HepG2 (cell line): ENCODE results near the gene L1CAM. TPM values are rescaled to one million over a fixed set of nuclear protein-coding genes. Genes with fewer than 3 reads are reported as not detected.

Experiments used
- ATAC-seq: fragments of 200-7000 bp; cut with Tn5 transposase; 3 replicates; pipeline ENCODE4 v1.9.1; 2020; ENCODE audit warnings: mild to moderate bottlenecking, moderate library complexity
- BruUV-seq: library from RNA; stranded (reverse); fragments of 400-500 nt; replicated peaks from 2 replicates; lab custom pipeline; 2021; lab: Mats Ljungman, UMichigan
- CTCF ChIA-PET: fragments of 300-600 bp; formaldehyde crosslinking; extraction: SDS; loops from one replicate; lab custom pipeline; 2021; ENCODE audit warnings: low total read pairs, inconsistent platforms, low intra/inter-chr PET ratio; lab: Yijun Ruan, JAX
- POLR2A ChIA-PET: fragments of 350-600 bp; sonication (Branson Sonifier 250); formaldehyde crosslinking; loops from one replicate; lab custom pipeline; 2020; ENCODE audit warnings: antibody characterized with exemption, inconsistent platforms; lab: Yijun Ruan, JAX
- DNase-seq: peaks from one replicate; pipeline ENCODE4 v3.0.0-alpha.2; 2015; ENCODE audit warnings: low spot score
- FAIRE-seq: peaks from 3 replicates; lab custom pipeline; 2011; peaks lifted over from hg19 to GRCh38; lab: Jason Lieb, UNC
- H2AFZ ChIP-seq: one replicate; pipeline ENCODE4 v1.6.1; 2011; ENCODE audit warnings: low read length, inconsistent platforms
- H3K27ac ChIP-seq: fragments of 300-600 bp; 3 replicates; pipeline ENCODE4 v1.8.0; 2011; ENCODE audit warnings: mixed run types, mild to moderate bottlenecking, mixed read lengths, low read length, inconsistent platforms; ENCODE audit not compliant: insufficient read depth; ENCODE audit errors: extremely low read length
- H3K27me3 ChIP-seq, 2 experiments: fragments of 200-600 bp in 1 of 2; 2 replicates in 1 of 2; 3 replicates in 1 of 2; pipeline versions ENCODE4 v1.6.0 to v1.8.0; 2011; ENCODE audit warnings: low read length in 2 of 2, mild to moderate bottlenecking in 2 of 2, moderate library complexity in 2 of 2, inconsistent platforms in 1 of 2; ENCODE audit not compliant: insufficient read depth in 2 of 2, control insufficient read depth in 1 of 2
- H3K36me3 ChIP-seq, 2 experiments: fragments of 200-600 bp in 1 of 2; replicated peaks in 1 of 2; 2 replicates in 1 of 2; 3 replicates in 1 of 2; pipeline versions ENCODE4 v1.5.1 to v1.8.0; 2011; ENCODE audit warnings: low read length in 2 of 2, inconsistent platforms in 1 of 2; ENCODE audit not compliant: insufficient read depth in 2 of 2, control insufficient read depth in 1 of 2
- H3K4me1 ChIP-seq: 2 replicates; pipeline ENCODE4 v1.5.1; 2012; ENCODE audit warnings: low read length, inconsistent platforms; ENCODE audit not compliant: insufficient read depth
- H3K4me2 ChIP-seq: 2 replicates; pipeline ENCODE4 v1.6.0; 2011; ENCODE audit warnings: low read depth, low read length, inconsistent platforms
- H3K4me3 ChIP-seq, 3 experiments: fragments of 200-600 bp in 1 of 3; sonication (generic), shearing (Covaris generic) in 1 of 3; replicated peaks in 1 of 3; 2 replicates each; pipeline ENCODE4 v1.5.1; 2011 to 2016; ENCODE audit warnings: low read length in 3 of 3, inconsistent platforms in 2 of 3, low read depth in 2 of 3, mild to moderate bottlenecking in 2 of 3, control low read depth in 1 of 3, mixed read lengths in 1 of 3; ENCODE audit not compliant: insufficient read depth in 1 of 3
- H3K79me2 ChIP-seq: one replicate; pipeline ENCODE4 v1.6.1; 2011; ENCODE audit warnings: low read length, inconsistent platforms; ENCODE audit not compliant: insufficient read depth
- H3K9ac ChIP-seq: 2 replicates; pipeline ENCODE4 v1.6.0; 2011; ENCODE audit warnings: mild to moderate bottlenecking, low read depth, low read length, inconsistent platforms; ENCODE audit not compliant: insufficient read depth
- H3K9me3 ChIP-seq: 2 replicates; pipeline ENCODE4 v1.5.1; 2012; ENCODE audit warnings: mild to moderate bottlenecking, low read length
- H4K20me1 ChIP-seq: 2 replicates; pipeline ENCODE4 v1.6.0; 2011; ENCODE audit warnings: inconsistent platforms, mild to moderate bottlenecking, low read length, moderate library complexity; ENCODE audit not compliant: insufficient read depth
- IRF1 ChIP-seq: sonication (generic); formaldehyde crosslinking; IDR thresholded peaks from 2 replicates; pipeline ENCODE4 v1.4.0; 2020; ENCODE audit warnings: low read depth, mild to moderate bottlenecking, missing genetic modification reagents
- NFKB2 ChIP-seq: sonication (generic); formaldehyde crosslinking; IDR thresholded peaks from 2 replicates; pipeline ENCODE4 v1.4.0; 2020; ENCODE audit warnings: missing genetic modification reagents, borderline replicate concordance
- TFAP4 ChIP-seq: sonication (generic); IDR thresholded peaks from 2 replicates; pipeline ENCODE4 v1.6.1; 2016; ENCODE audit warnings: low read depth, borderline replicate concordance
- ZNF235 ChIP-seq: sonication (generic); formaldehyde crosslinking; IDR thresholded peaks from 2 replicates; pipeline ENCODE4 v1.8.1; 2023; ENCODE audit warnings: mild to moderate bottlenecking, missing genetic modification reagents, borderline replicate concordance
- ZNF260 ChIP-seq: sonication (generic); formaldehyde crosslinking; IDR thresholded peaks from 2 replicates; pipeline ENCODE4 v1.4.0; 2020; ENCODE audit warnings: missing genetic modification reagents, low read depth, mild to moderate bottlenecking, borderline replicate concordance
- ZNF841 ChIP-seq: sonication (generic); formaldehyde crosslinking; IDR thresholded peaks from 2 replicates; pipeline ENCODE4 v1.8.1; 2023; ENCODE audit warnings: missing genetic modification reagents, borderline replicate concordance
- WGBS: methylation state at CpG from one replicate; pipeline ENCODE4 v1.1.6; 2017; ENCODE audit warnings: low lambda C conversion rate; 5-methylcytosine and 5-hydroxymethylcytosine counted together
- in situ Hi-C: cut with HindIII; loops from 2 replicates; pipeline ENCODE4 v1.10.0; 2017; ENCODE audit warnings: low pct_unique_long_range_greater_than_20kb; ENCODE audit not compliant: extremely low pct_ligation_motif_present
- intact Hi-C: fragments of 100-400 bp; cut with micrococcal nuclease; formaldehyde crosslinking; loops from one replicate; pipeline ENCODE4 v1.10.0; 2022; ENCODE audit not compliant: unreplicated experiment
- polyA plus RNA-seq, 8 experiments: library from polyadenylated mRNA; depleted of rRNA in 3 of 8; stranded (reverse) in 7 of 8; unstranded in 1 of 8; fragments of >200 nt; fragmentation: Illumina TruSeq in 4 of 8; extraction: Trizol in 4 of 8; gene quantifications; 2 replicates each; pipeline versions ENCODE4 v1.2.1 to v1.2.3, GENCODE V29; 2011 to 2016; ENCODE audit warnings: low read depth in 4 of 8, missing spikeins in 1 of 8, mixed read lengths in 1 of 8; ENCODE audit not compliant: insufficient read depth in 1 of 8
- total RNA-seq, 5 experiments: library from RNA; depleted of rRNA; stranded (reverse); fragments of >200 nt; fragmentation: Illumina TruSeq; extraction: Trizol; gene quantifications; 2 replicates each; pipeline ENCODE4 v1.2.3, GENCODE V29; 2016; ENCODE audit warnings: low read depth in 1 of 5
- TF ChIP-seq, protein P1 (sequence below): sonication (generic); formaldehyde crosslinking; IDR thresholded peaks from 2 replicates; pipeline ENCODE4 v1.9.0; 2021; ENCODE audit warnings: missing genetic modification reagents, borderline replicate concordance

The L1CAM gene
- total and polyA plus RNA-seq, 2 of the 13 experiments (the other 11 are each of a cell fraction or from before 2014, with no cell fraction given), result 1.4 to 2.0 TPM

DNA sequence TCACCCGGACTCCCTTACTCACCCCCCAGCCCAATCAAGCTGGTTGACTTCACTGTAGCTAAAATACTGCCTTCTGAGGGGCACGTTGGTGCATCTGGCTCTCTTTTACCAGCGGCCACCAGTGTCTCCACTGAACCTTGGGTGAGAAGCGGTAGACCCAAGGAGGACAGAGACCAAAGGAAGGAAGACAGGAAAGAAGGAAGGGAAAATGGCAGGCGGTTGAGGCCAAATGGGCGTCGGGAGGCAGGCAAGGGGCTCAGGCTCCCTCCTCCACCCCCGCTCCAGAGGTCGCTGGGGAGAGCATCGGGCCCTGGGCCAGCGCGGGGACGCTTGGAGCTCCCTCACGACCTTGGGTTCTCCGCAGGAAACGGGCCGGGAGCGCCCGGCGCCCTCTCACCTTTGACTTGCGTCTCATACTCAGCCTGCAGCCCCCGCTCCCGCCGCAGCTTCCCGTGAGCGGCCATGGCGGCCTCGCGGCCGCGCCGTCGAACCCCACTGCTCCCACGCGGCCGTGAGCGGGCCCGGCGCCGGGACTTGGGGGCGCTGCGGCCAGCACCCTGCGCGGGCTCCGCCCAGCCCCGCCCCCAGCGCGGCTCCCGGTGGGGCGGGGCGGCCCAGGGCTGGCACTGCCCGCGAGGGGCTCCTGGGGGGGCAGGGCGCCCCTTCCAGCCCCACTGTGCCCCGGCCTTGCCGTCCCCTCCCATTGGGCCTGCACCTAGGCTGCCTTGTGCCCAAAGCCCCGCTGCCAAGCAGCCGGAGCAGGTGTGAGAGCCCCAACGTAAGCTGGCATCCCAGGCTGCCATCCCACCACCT is 40.0 kb upstream of the L1CAM start, which contains the start of gene ARHGAP4 (continued):
- no peak for TF ChIP-seq TFAP4
- TF ChIP-seq, protein P1, sequence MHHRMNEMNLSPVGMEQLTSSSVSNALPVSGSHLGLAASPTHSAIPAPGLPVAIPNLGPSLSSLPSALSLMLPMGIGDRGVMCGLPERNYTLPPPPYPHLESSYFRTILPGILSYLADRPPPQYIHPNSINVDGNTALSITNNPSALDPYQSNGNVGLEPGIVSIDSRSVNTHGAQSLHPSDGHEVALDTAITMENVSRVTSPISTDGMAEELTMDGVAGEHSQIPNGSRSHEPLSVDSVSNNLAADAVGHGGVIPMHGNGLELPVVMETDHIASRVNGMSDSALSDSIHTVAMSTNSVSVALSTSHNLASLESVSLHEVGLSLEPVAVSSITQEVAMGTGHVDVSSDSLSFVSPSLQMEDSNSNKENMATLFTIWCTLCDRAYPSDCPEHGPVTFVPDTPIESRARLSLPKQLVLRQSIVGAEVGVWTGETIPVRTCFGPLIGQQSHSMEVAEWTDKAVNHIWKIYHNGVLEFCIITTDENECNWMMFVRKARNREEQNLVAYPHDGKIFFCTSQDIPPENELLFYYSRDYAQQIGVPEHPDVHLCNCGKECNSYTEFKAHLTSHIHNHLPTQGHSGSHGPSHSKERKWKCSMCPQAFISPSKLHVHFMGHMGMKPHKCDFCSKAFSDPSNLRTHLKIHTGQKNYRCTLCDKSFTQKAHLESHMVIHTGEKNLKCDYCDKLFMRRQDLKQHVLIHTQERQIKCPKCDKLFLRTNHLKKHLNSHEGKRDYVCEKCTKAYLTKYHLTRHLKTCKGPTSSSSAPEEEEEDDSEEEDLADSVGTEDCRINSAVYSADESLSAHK (CRISPR knock-in tag), result no peak
- TF ChIP-seq ZNF841 (CRISPR knock-in tag), result no peak
- no peak for TF ChIP-seq IRF1 (CRISPR knock-in tag)

GRCh38 chrX:153925387-153925738 is 39.4 kb upstream of the L1CAM start:
- Histone ChIP-seq H3K9ac (no peak overlapping the region), H2AFZ (no peak overlapping the region)

More at GRCh38 chrX:153925387-153925738, 39.4 kb upstream of the L1CAM start:
- intact Hi-C loops, result loop anchor here (2.0 kb wide), 1 partner anchor 21 kb away; no protein-coding TSS in a partner anchor
- ChIA-PET POLR2A (interaction anchor here (1.1 to 3.7 kb wide), 3 partner anchors 10 to 198 kb away, joined by 3 to 20 read pairs (median 4); partner anchors contain the start of gene NAA10), CTCF (interaction anchor here (4.4 kb wide), 1 partner anchor 22 kb away, joined by 29 read pairs; no protein-coding TSS in a partner anchor)
- Histone ChIP-seq H3K27ac (no peak overlapping the region), H3K4me3 (no peak overlapping the region), H3K27me3 (no peaks in the 10 kb centered on the region; a peak in 1 of 5 replicates), H3K36me3 (peaks cover 0 to 1% of the 10 kb centered on the region in 2 experiments; a peak in 1 of 5 replicates), H3K4me2 (no peak overlapping the region), H3K79me2 (no peaks in the 10 kb centered on the region), H3K9me3 (no peaks in the 10 kb centered on the region), H4K20me1 (no peaks in the 10 kb centered on the region), H3K4me1 (peaks cover 69% of the 10 kb centered on the region)
- TF ChIP-seq NFKB2 (CRISPR knock-in tag) (no peak), ZNF235 (CRISPR knock-in tag) (no peak), ZNF260 (CRISPR knock-in tag) (no peak)
- no peak for ATAC-seq
- BruUV-seq, result no TSS peak
- in situ Hi-C loops, result no loop called here
- FAIRE-seq, result no peak
- 86% methylated on average over 1 of the region's 4 CpGs for WGBS
- no peak for DNase-seq
